Activated CD4-positive, alpha-beta T cell treated with anti-CD3 and anti-CD28 coated beads, Interleukin-10, Interleukin-2, amounts not matched to agents 100 ng/mL and 50 ng/mL, durations not matched to agents 16 hours and 8 hours (primary cell): ENCODE measurements around the gene LRWD1.
"Not testable (repeated sequence)": the region's sequence is repeated elsewhere in the genome, so short reads cannot be mapped to it uniquely, and the experiment has no call there.

ENCODE experiments used
- DNase-seq: peaks from one replicate; pipeline ENCODE4 v3.0.0-alpha.2; 2020

Gene LRWD1

GRCh38 chr7:102444961-102445673 lies 19.7 kb upstream of the LRWD1 start:
- DNase-seq: no peak

DNA sequence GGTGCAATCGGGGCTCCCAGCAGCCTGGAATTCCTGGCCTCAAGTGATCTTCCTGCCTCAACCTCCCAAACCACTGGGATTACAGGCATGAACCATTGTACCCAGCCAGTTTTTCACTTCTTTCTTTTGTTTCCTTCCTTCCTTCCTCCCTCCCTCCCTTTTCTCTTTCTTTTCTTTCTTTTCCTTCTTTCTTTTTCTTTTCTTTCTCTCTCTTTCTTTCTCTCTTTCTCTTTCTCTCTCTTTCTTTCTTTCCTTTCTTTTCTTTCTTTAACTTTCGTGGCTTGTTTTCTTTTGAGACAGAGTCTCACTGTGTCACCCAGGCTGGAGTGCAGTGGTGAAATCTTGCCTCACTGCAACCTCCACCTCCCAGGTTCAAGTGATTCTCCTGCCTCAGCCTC lies 19.1 kb upstream of the LRWD1 start:
- DNase-seq: no peak

GRCh38 chr7:102446387-102447156 lies 18.2 kb upstream of the LRWD1 start:
- DNase-seq: no peak

DNA sequence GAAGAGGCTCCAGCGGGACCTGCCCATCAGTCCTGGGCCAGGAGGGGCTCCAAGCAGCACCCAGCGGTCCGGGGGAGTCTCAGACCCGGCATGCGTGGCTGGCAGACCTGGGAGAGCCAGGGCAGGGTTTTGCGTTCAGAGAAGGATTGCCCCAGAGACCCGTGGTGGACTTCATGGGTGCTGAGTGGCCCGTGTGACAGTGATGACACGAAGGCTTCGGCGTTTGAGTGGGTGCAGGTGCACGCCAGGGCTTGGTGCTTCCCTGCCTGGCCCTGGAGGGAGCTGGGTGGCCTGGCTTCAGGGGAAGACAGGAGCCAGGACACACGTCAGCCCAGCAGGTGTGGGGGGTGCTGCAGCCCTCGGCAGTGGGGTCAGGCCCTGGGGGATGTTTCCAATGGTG lies 17.5 kb upstream of the LRWD1 start:
- no peak for DNase-seq

DNA sequence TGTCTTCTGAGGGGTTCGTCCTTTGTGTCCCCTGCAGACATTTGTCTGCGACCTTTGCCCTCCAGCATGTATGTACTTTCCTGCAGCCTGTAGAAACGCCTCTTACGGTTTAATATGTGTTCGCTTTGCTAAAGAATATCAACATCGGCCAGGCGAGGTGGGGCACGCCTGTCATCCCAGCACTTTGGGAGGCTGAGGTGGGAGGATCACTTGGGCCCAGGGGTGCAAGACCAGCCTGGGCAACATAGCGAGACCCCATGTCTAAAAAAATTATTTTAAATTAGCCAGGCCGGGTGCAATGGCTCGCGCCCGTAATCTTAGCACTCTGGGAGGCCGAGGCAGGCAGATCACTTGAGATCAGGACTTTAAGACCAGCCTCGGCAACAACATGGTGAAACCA lies 15.6 kb upstream of the LRWD1 start:
- DNase-seq: no peak

GRCh38 chr7:102450242-102450641 lies 14.5 kb upstream of the LRWD1 start:
- DNase-seq: peak; percentile 39

DNA sequence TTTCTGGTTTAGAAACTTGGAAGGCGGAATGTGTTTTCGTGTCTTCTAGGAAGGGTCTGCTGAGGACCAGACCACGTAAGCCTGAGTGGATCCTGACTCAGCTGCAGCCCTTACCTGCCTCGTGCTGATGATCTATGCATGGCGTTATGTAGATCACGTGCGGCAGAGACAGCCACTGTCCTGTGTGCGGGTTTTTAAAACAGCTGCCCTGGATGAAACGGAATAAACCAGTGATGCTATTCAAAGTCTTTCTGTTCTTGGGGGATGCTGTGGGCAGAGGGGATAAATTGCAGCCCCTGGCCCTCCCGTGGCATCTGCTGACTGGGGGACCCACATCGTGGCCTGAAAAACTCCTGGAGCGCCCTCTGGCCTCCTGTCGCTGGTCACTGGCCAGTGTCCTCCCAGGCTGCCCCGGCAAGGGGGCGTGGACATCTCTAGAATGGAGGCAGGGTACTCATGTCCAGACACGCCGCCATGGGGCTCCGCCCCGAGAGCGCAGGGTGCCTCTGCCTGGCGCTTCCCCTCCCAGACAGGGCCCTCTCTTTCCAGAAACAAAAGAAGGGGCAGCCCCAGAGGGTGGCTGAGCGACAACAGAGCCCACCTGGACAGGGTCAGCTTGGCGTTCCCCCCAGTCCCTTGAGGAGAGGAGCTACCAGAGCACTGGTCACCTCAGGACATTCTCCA lies 13.3 kb upstream of the LRWD1 start:
- no peak for DNase-seq

- DNase-seq: no peak
Measured at GRCh38 chr7:102452451-102452850, 12.3 kb upstream of the LRWD1 start.

- DNase-seq: no peak
Measured at GRCh38 chr7:102453319-102453718, 11.5 kb upstream of the LRWD1 start.

DNA sequence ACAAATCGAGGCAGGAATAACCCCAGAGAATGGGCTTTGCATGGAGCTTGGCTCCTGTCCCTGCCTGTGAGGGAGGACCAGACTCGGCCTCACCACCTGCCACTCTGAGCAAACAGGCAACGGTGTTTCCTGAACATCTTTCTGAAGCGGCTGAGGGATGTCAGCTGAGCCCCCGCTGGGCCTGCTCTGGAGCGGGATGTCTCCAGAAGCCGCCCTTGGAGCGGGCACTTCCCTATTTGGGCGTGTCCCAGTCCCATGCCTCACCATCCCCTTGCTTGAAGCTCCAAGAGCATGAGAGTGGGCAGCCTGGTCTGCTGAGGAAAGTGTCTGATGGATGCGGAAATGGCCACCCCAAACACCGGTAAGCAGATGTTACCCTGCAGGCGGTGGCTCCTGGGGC lies 10.3 kb upstream of the LRWD1 start:
- no peak for DNase-seq

- DNase-seq: not testable (repeated sequence)
Measured at GRCh38 chr7:102454932-102455331, 9.9 kb upstream of the LRWD1 start.

GRCh38 chr7:102455596-102455995 lies 9.2 kb upstream of the LRWD1 start:
- no peak for DNase-seq

- DNase-seq: no peak
Measured at GRCh38 chr7:102456327-102456726, 8.5 kb upstream of the LRWD1 start.

DNA sequence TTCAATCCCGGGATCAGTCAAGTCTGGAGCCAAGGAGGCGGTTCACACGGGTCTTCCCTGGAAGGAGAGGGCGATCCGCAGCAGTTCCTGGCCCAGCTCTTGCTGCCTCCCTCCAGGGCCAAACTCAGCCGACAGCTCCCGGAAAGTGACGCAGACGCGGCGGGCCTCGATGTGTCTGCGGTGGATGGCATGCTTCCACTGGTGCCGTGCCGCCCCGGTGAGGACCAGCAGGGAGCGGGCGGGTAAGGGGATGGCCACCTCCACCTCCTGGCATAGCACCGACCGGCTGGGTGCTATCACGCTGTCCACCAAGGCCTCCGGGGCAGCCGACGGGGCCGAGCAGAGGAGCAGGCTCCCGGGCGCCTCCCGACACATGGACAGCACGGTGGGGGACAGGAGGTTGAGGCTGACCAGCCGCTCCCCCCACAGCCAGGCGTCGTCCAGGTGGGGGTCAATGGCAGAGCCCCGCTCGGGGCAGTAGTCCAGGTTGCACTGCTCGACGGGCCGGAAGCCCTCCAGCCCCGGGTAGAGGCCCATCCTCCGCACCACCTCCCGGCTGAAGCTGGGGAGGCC lies 7.3 kb upstream of the LRWD1 start:
- no peak for DNase-seq

DNA sequence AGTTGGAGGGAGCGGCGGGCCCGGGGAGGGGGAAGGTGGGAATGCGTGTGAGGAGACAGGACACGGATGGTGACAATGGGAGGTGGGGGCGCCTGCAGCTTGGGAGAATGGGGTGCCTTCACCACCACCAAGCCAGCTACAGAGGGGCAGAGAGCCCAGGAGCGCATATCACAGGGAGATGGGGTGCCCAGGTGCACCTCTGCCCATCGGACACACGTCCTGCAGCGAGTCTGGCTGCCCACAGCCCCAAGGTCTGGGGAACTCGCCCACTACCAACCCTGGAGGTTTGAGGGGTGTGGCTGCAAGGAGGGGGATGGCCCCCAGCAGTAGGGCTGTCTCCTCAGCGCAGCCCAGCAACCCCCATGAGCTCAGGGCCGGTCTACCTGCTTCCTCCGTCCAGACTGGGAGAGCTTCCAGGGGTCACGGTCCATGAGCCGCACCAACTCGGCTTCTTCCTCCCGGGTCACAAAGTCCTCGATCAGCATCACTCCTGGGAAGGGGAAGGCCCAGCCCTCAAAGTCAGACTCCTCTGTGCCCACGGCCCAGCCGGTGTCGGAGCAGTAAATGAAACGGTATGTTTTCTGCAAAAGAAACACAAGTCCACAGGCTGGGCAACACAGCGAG lies 5.5 kb upstream of the LRWD1 start:
- DNase-seq: no peak

DNA sequence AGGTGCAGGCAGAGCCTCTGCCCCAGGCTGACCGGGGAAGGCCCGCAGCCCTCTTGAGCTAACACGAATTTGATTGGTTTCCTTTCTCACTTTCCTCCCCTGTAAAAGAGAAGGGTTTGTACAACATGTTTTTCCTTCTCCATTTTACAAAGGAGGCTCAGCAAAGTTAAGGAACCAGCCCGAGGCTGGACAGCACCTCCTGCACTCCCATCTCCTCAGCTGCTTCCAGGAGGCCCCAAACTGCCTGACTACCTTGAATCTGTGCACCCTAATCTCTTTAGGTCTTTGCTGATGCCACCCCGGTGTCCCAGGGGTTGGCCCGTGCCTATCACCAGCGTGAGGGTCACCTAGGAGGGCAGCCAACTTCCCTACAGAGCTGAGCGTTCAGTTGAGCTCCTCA lies 4.3 kb upstream of the LRWD1 start:
- no peak for DNase-seq

GRCh38 chr7:102463841-102464576 lies 775 bp upstream of the LRWD1 start:
- no peak for DNase-seq

DNA sequence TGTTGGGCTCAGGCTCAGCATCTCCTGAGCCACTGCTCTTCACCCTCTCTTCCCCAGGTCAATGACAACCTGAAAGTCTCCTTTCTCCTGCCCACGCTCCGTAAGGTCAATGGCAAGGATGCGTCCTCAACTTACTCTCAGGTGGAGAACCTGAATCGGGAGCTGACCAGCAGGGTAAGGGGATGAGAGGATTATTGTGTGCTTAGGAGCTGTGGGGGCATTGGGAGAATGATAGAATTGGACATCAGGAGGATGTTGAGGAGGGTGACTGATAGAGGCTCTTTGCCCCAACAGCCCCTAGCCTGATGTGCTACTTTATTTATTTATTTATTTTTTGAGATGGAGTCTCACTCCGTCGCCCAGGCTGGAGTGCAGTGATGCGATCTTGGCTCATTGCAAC lies 1.3 kb downstream of the LRWD1 start:
- DNase-seq: no peak

GRCh38 chr7:102467581-102468477 lies 3.0 kb downstream of the LRWD1 start:
- DNase-seq: no peak

- no peak for DNase-seq
Measured at GRCh38 chr7:102468478-102469350, 3.9 kb downstream of the LRWD1 start.
